H1 (cell line): ENCODE data around the gene SLC17A8. TPM values are rescaled to one million over a fixed set of nuclear protein-coding genes. Genes with fewer than 3 reads are reported as not detected.

ENCODE experiments used
- CBX8 ChIP-seq: fragments of 300-800, 300-1000 bp; sonication (generic); IDR thresholded peaks from 2 replicates; pipeline ENCODE4 v1.7.1; 2016; ENCODE audit warnings: low read depth, low read length, borderline replicate concordance
- EGR1 ChIP-seq: IDR thresholded peaks from 2 replicates; pipeline ENCODE4 v1.6.1; 2011; ENCODE audit warnings: low read depth, low read length, borderline replicate concordance
- GTF2F1 ChIP-seq: IDR thresholded peaks from 2 replicates; pipeline ENCODE4 v1.6.1; 2012; ENCODE audit warnings: low read depth, low read length, improper control_type of control experiment, borderline replicate concordance
- KDM5A ChIP-seq: fragments of 200-600 bp; IDR thresholded peaks from 2 replicates; pipeline ENCODE4 v1.7.1; 2012; ENCODE audit warnings: mild to moderate bottlenecking, low read length, inconsistent platforms, mixed read lengths
- RBBP5 ChIP-seq: IDR thresholded peaks from 2 replicates; pipeline ENCODE4 v1.7.1; 2012; ENCODE audit warnings: low read depth, mild to moderate bottlenecking, inconsistent platforms, low read length, moderate library complexity, borderline replicate concordance
- SP4 ChIP-seq: IDR thresholded peaks from 2 replicates; pipeline ENCODE4 v1.6.1; 2012; ENCODE audit warnings: low read length, inconsistent platforms
- YY1 ChIP-seq: IDR thresholded peaks from 2 replicates; pipeline ENCODE4 v1.6.1; 2011; ENCODE audit warnings: low read depth, mild to moderate bottlenecking, low read length
- polyA plus RNA-seq, 7 experiments: library from polyadenylated mRNA; depleted of rRNA in 3 of 7; stranded (reverse) in 5 of 7; unstranded in 2 of 7; fragments of >200 nt in 5 of 7; fragments of 200-250 nt in 2 of 7; gene quantifications; 1 replicate in 5 of 7; 2 replicates in 1 of 7; 4 replicates in 1 of 7; pipeline versions ENCODE4 v1.2.1 to v1.2.3, GENCODE V29; 2011 to 2013; ENCODE audit warnings: missing spikeins in 2 of 7, mixed read lengths in 2 of 7
- total RNA-seq: library from RNA; stranded (reverse); fragmentation: NEBNext Ultra II Directional; extraction: Animal tissue kit (Norgen Biotek cat#: 25700); gene quantifications from 2 replicates; pipeline ENCODE4 v1.2.1, GENCODE V29; 2021
- TF ChIP-seq, protein P1 (sequence below): fragments of 300-600 bp; sonication (generic); IDR thresholded peaks from 2 replicates; pipeline ENCODE4 v1.7.1; 2012; ENCODE audit warnings: low read length, moderate library complexity, mild to moderate bottlenecking, inconsistent platforms; ENCODE audit not compliant: insufficient replicate concordance

SLC17A8 gene
- total and polyA plus RNA-seq, 2 of the 8 experiments (the other 6 are each of a cell fraction or from before 2014, with no cell fraction given): 0.14 to 0.30 TPM

- TF ChIP-seq, protein P1, sequence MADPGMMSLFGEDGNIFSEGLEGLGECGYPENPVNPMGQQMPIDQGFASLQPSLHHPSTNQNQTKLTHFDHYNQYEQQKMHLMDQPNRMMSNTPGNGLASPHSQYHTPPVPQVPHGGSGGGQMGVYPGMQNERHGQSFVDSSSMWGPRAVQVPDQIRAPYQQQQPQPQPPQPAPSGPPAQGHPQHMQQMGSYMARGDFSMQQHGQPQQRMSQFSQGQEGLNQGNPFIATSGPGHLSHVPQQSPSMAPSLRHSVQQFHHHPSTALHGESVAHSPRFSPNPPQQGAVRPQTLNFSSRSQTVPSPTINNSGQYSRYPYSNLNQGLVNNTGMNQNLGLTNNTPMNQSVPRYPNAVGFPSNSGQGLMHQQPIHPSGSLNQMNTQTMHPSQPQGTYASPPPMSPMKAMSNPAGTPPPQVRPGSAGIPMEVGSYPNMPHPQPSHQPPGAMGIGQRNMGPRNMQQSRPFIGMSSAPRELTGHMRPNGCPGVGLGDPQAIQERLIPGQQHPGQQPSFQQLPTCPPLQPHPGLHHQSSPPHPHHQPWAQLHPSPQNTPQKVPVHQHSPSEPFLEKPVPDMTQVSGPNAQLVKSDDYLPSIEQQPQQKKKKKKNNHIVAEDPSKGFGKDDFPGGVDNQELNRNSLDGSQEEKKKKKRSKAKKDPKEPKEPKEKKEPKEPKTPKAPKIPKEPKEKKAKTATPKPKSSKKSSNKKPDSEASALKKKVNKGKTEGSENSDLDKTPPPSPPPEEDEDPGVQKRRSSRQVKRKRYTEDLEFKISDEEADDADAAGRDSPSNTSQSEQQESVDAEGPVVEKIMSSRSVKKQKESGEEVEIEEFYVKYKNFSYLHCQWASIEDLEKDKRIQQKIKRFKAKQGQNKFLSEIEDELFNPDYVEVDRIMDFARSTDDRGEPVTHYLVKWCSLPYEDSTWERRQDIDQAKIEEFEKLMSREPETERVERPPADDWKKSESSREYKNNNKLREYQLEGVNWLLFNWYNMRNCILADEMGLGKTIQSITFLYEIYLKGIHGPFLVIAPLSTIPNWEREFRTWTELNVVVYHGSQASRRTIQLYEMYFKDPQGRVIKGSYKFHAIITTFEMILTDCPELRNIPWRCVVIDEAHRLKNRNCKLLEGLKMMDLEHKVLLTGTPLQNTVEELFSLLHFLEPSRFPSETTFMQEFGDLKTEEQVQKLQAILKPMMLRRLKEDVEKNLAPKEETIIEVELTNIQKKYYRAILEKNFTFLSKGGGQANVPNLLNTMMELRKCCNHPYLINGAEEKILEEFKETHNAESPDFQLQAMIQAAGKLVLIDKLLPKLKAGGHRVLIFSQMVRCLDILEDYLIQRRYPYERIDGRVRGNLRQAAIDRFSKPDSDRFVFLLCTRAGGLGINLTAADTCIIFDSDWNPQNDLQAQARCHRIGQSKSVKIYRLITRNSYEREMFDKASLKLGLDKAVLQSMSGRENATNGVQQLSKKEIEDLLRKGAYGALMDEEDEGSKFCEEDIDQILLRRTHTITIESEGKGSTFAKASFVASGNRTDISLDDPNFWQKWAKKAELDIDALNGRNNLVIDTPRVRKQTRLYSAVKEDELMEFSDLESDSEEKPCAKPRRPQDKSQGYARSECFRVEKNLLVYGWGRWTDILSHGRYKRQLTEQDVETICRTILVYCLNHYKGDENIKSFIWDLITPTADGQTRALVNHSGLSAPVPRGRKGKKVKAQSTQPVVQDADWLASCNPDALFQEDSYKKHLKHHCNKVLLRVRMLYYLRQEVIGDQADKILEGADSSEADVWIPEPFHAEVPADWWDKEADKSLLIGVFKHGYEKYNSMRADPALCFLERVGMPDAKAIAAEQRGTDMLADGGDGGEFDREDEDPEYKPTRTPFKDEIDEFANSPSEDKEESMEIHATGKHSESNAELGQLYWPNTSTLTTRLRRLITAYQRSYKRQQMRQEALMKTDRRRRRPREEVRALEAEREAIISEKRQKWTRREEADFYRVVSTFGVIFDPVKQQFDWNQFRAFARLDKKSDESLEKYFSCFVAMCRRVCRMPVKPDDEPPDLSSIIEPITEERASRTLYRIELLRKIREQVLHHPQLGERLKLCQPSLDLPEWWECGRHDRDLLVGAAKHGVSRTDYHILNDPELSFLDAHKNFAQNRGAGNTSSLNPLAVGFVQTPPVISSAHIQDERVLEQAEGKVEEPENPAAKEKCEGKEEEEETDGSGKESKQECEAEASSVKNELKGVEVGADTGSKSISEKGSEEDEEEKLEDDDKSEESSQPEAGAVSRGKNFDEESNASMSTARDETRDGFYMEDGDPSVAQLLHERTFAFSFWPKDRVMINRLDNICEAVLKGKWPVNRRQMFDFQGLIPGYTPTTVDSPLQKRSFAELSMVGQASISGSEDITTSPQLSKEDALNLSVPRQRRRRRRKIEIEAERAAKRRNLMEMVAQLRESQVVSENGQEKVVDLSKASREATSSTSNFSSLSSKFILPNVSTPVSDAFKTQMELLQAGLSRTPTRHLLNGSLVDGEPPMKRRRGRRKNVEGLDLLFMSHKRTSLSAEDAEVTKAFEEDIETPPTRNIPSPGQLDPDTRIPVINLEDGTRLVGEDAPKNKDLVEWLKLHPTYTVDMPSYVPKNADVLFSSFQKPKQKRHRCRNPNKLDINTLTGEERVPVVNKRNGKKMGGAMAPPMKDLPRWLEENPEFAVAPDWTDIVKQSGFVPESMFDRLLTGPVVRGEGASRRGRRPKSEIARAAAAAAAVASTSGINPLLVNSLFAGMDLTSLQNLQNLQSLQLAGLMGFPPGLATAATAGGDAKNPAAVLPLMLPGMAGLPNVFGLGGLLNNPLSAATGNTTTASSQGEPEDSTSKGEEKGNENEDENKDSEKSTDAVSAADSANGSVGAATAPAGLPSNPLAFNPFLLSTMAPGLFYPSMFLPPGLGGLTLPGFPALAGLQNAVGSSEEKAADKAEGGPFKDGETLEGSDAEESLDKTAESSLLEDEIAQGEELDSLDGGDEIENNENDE: no peak
- no peak for TF ChIP-seq SP4
- no peak for TF ChIP-seq EGR1
- no peak for TF ChIP-seq RBBP5
- no peak for TF ChIP-seq GTF2F1
- TF ChIP-seq KDM5A: no peak
- TF ChIP-seq CBX8: no peak
- no peak for TF ChIP-seq YY1
Observed at GRCh38 chr12:100413001-100413400, 56.1 kb downstream of the SLC17A8 start (continued).
